Endothelial cell of umbilical vein (primary cell): ENCODE results near the gene CMTM7. TPM values are rescaled to one million over a fixed set of nuclear protein-coding genes. Genes with fewer than 3 reads are reported as not detected.

ENCODE experiments used
- BruUV-seq: library from RNA; stranded (reverse); fragments of 400-500 nt; replicated peaks from 2 replicates; lab custom pipeline; 2021; lab: Mats Ljungman, UMichigan
- CTCF ChIA-PET: fragments of 300-600, 350-600 bp; sonication (Branson Sonifier 250); formaldehyde crosslinking; loops from one replicate; lab custom pipeline; 2021; ENCODE audit warnings: antibody characterized with exemption, inconsistent platforms; lab: Charles Lee
- POLR2A ChIA-PET: fragments of 300-600, 350-600 bp; sonication (Branson Sonifier 250); formaldehyde crosslinking; loops from one replicate; lab custom pipeline; 2021; ENCODE audit warnings: antibody characterized with exemption, inconsistent platforms; lab: Charles Lee
- DNase-seq: peaks from one replicate; pipeline ENCODE4 v3.0.0-alpha.2; 2011; ENCODE audit warnings: low read depth, low spot score
- FAIRE-seq: peaks from 2 replicates; lab custom pipeline; 2011; peaks lifted over from hg19 to GRCh38; lab: Jason Lieb, UNC
- H2AFZ ChIP-seq: 2 replicates; pipeline ENCODE4 v1.6.0; 2012; ENCODE audit warnings: low read depth, low read length, control low read depth, inconsistent platforms
- H3K27ac ChIP-seq: 2 replicates; pipeline ENCODE4 v1.5.1; 2011; ENCODE audit warnings: low read depth, mild to moderate bottlenecking, control low read depth, low read length, moderate library complexity; ENCODE audit not compliant: insufficient read depth
- H3K27me3 ChIP-seq, 2 experiments: 2 replicates each; pipeline versions ENCODE4 v1.6.0 to v1.6.1; 2011; ENCODE audit warnings: low read length in 2 of 2, mixed read lengths in 1 of 2; ENCODE audit not compliant: control insufficient read depth in 2 of 2, insufficient read depth in 2 of 2
- H3K36me3 ChIP-seq, 2 experiments: 2 replicates in 1 of 2; 3 replicates in 1 of 2; pipeline ENCODE4 v1.5.1; 2011; ENCODE audit warnings: low read length in 2 of 2, mild to moderate bottlenecking in 1 of 2, moderate library complexity in 1 of 2; ENCODE audit not compliant: control insufficient read depth in 2 of 2, insufficient read depth in 2 of 2; ENCODE audit errors: extremely low read depth in 1 of 2
- H3K4me1 ChIP-seq: 3 replicates; pipeline ENCODE4 v1.5.1; 2011; ENCODE audit warnings: mild to moderate bottlenecking, low read length; ENCODE audit not compliant: control insufficient read depth, insufficient read depth; ENCODE audit errors: extremely low read depth
- H3K4me2 ChIP-seq: 2 replicates; pipeline ENCODE4 v1.6.1; 2011; ENCODE audit warnings: low read length, control low read depth, mixed read lengths; ENCODE audit not compliant: insufficient read depth
- H3K4me3 ChIP-seq, 3 experiments: fragments of 200-600 bp in 1 of 3; sonication (generic), shearing (Covaris generic) in 1 of 3; replicated peaks in 1 of 3; 2 replicates each; pipeline ENCODE4 v1.5.1; 2011 to 2016; ENCODE audit warnings: control low read depth in 3 of 3, low read length in 3 of 3, mild to moderate bottlenecking in 2 of 3, inconsistent platforms in 1 of 3, low read depth in 1 of 3, moderate library complexity in 1 of 3; ENCODE audit not compliant: insufficient read depth in 1 of 3
- H3K79me2 ChIP-seq: 2 replicates; pipeline ENCODE4 v1.6.0; 2012; ENCODE audit warnings: low read length, inconsistent platforms; ENCODE audit not compliant: control insufficient read depth, insufficient read depth
- H3K9ac ChIP-seq: replicated peaks from 2 replicates; pipeline ENCODE3; 2011; ENCODE audit warnings: low read length, control low read depth; ENCODE audit not compliant: insufficient read depth; ENCODE audit errors: extremely low read depth
- H3K9me1 ChIP-seq: replicated peaks from 3 replicates; pipeline ENCODE4 v1.6.0; 2011; ENCODE audit warnings: mild to moderate bottlenecking, low read length; ENCODE audit not compliant: control insufficient read depth, insufficient read depth; ENCODE audit errors: extremely low read depth
- H3K9me3 ChIP-seq: replicated peaks from 2 replicates; pipeline ENCODE4 v1.5.1; 2012; ENCODE audit warnings: low read length, inconsistent platforms; ENCODE audit not compliant: control insufficient read depth, insufficient read depth
- H4K20me1 ChIP-seq: replicated peaks from 2 replicates; pipeline ENCODE3; 2011; ENCODE audit warnings: mild to moderate bottlenecking, low read length; ENCODE audit not compliant: control insufficient read depth, insufficient read depth; ENCODE audit errors: extremely low read depth
- CTCF ChIP-seq, 2 donors: IDR thresholded peaks; 1 replicate in 1 of 2; 2 replicates in 1 of 2; pipeline ENCODE4 v1.5.1; 2011; ENCODE audit warnings: low read length in 2 of 2, mild to moderate bottlenecking in 2 of 2, moderate library complexity in 2 of 2, control low read depth in 1 of 2, inconsistent platforms in 1 of 2, low read depth in 1 of 2; ENCODE audit not compliant: insufficient read depth in 1 of 2; ENCODE audit errors: extremely low read depth in 1 of 2
- EZH2 ChIP-seq: IDR thresholded peaks from 2 replicates; pipeline ENCODE4 v1.6.1; 2012; ENCODE audit warnings: borderline replicate concordance, low read depth, mild to moderate bottlenecking, moderate library complexity, low read length, inconsistent platforms; ENCODE audit not compliant: severe bottlenecking
- FOS ChIP-seq: IDR thresholded peaks from 2 replicates; pipeline ENCODE4 v1.6.1; 2011; ENCODE audit warnings: mild to moderate bottlenecking, low read length, moderate library complexity, borderline replicate concordance; ENCODE audit not compliant: insufficient read depth
- GATA2 ChIP-seq: IDR thresholded peaks from 2 replicates; pipeline ENCODE4 v1.7.0; 2011; ENCODE audit warnings: low read depth, mild to moderate bottlenecking, moderate library complexity, mixed read lengths, low read length; ENCODE audit not compliant: insufficient read length, insufficient read depth
- JUN ChIP-seq: IDR thresholded peaks from 2 replicates; pipeline ENCODE4 v1.6.1; 2011; ENCODE audit warnings: borderline replicate concordance, low read depth; ENCODE audit not compliant: insufficient read length, insufficient read depth
- MAX ChIP-seq: IDR thresholded peaks from 2 replicates; pipeline ENCODE4 v1.6.1; 2011; ENCODE audit not compliant: insufficient read depth, insufficient read length
- MYC ChIP-seq: IDR thresholded peaks from one replicate; pipeline ENCODE4 v1.6.1; 2011; ENCODE audit warnings: mild to moderate bottlenecking, low read depth, low read length
- POLR2A ChIP-seq: IDR thresholded peaks from 2 replicates; pipeline ENCODE4 v1.6.1; 2012; ENCODE audit warnings: low read depth, mild to moderate bottlenecking, control low read depth, low read length
- POLR2AphosphoS5 ChIP-seq: IDR thresholded peaks from 2 replicates; pipeline ENCODE4 v1.6.1; 2012; ENCODE audit warnings: low read depth, mild to moderate bottlenecking, control low read depth, low read length, moderate library complexity; ENCODE audit not compliant: insufficient read depth
- dilution Hi-C: fragments of 300-500 bp; cut with MboI; formaldehyde crosslinking; loops from one replicate; pipeline ENCODE4 v1.15.0; 2019; ENCODE audit warnings: low sequenced_read_pairs; ENCODE audit not compliant: extremely low pct_ligation_motif_present
- intact Hi-C: fragments of 100-400 bp; cut with micrococcal nuclease; formaldehyde crosslinking; loops from one replicate; pipeline ENCODE4 v1.10.0; 2022
- polyA plus RNA-seq, 4 experiments: library from polyadenylated mRNA; depleted of rRNA in 3 of 4; stranded (reverse) in 3 of 4; unstranded in 1 of 4; fragments of >200 nt; gene quantifications; 2 replicates each; pipeline versions ENCODE4 v1.2.1 to v1.2.3, GENCODE V29; 2011 to 2012; ENCODE audit warnings: missing spikeins in 1 of 4
- total RNA-seq: library from RNA; stranded (reverse); gene quantifications from 2 replicates; pipeline ENCODE4 v1.2.3, GENCODE V29; 2021

CMTM7 gene
- total and polyA plus RNA-seq, 2 donors (not counting 3 experiments of a cell fraction or from before 2014, with no cell fraction given) = 44.7 to 88.5 TPM

DNA sequence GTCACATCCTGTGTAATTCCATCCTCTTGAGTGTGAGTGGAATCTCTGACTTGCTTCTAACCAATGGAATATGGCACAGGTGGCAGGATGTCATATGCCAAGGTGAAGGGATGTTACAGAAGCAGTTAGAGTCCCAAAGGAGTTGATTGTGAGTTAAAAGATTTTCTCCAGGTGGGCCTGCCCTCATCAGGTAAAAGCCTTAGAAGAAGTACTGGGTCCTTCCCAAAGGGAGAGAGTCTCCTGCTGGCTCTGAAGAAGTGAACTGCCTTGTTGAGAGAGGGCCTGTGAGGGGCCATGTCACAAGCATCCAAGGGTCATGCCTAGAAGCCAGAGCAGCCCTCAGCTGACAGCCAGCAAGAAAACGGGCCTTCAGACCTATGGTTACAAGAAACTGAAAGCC lies 13.1 kb downstream of the CMTM7 start:
- FAIRE-seq (no peak), DNase-seq (no peak)
- intact Hi-C loops = loop anchor here (5.0 kb wide), 1 partner anchor 167 kb away; the partner anchor contains the start of gene CMTM8
- peaks cover 67% of the 10 kb centered on the region for H3K79me2 ChIP-seq
- dilution Hi-C loops = no loop called here
- no peaks in the 10 kb centered on the region for H3K27me3 ChIP-seq
- no TSS peak for BruUV-seq
- no peak overlapping the region for H3K4me2 ChIP-seq
- H4K20me1 ChIP-seq = no peaks in the 10 kb centered on the region
- H3K27ac ChIP-seq = no peak overlapping the region
- ChIA-PET CTCF (interaction anchor here (0.6 to 2.4 kb wide), 5 partner anchors 10 to 65 kb away, joined by 3 to 11 read pairs (median 5); no protein-coding TSS in a partner anchor), POLR2A (no interaction called here)
- no peak overlapping the region for H3K9ac ChIP-seq
- TF ChIP-seq GATA2 (no peak), MAX (no peak), FOS (no peak), POLR2A (no peak), POLR2AphosphoS5 (no peak), EZH2 (no peak), MYC (no peak), JUN (no peak), CTCF (IDR thresholded peaks at IDR 0.05; ENCODE audit: extremely low read depth in 1 of 2, insufficient read depth in 1 of 2, low read depth in 1 of 2, low read length in 2 of 2) (no peak)
- peaks cover 0 to 4% of the 10 kb centered on the region in 2 experiments for H3K36me3 ChIP-seq
- H2AFZ ChIP-seq = no peak overlapping the region
- no peaks in the 10 kb centered on the region for H3K9me1 ChIP-seq
- peaks cover 24% of the 10 kb centered on the region for H3K4me1 ChIP-seq
- no peak overlapping the region for H3K4me3 ChIP-seq
- H3K9me3 ChIP-seq = no peaks in the 10 kb centered on the region
